OCI-LY1 (cell line): ENCODE measurements around the gene ICOSLG.
"Not testable (repeated sequence)": the region's sequence is repeated elsewhere in the genome, so short reads cannot be mapped to it uniquely, and the experiment has no call there.

Experiments
- H2AFZ ChIP-seq: fragments of 200-600 bp; sonication (generic), shearing (Covaris generic); 2 replicates; pipeline ENCODE4 v1.6.0; 2014; ENCODE audit warnings: antibody characterized with exemption, mild to moderate bottlenecking, low read length
- H3F3A ChIP-seq: fragments of 200-600 bp; sonication (generic), shearing (Covaris generic); 2 replicates; pipeline ENCODE4 v1.6.0; 2014; ENCODE audit warnings: mild to moderate bottlenecking, antibody characterized with exemption, low read length, moderate library complexity; ENCODE audit not compliant: insufficient read depth
- H3K27ac ChIP-seq: fragments of 200-600 bp; sonication (generic); 2 replicates; pipeline ENCODE4 v1.5.1; 2014; ENCODE audit warnings: low read length, mixed run types, mild to moderate bottlenecking, low read depth; ENCODE audit not compliant: poor library complexity, severe bottlenecking
- H3K27me3 ChIP-seq: fragments of 200-600 bp; sonication (generic); 2 replicates; pipeline ENCODE4 v1.6.0; 2014; ENCODE audit warnings: antibody characterized with exemption, mild to moderate bottlenecking, low read length, moderate library complexity; ENCODE audit not compliant: insufficient read depth
- H3K36me3 ChIP-seq: fragments of 200-600 bp; sonication (generic); 2 replicates; pipeline ENCODE4 v1.6.1; 2014; ENCODE audit warnings: mild to moderate bottlenecking, antibody characterized with exemption, low read length, moderate library complexity, mixed read lengths; ENCODE audit not compliant: insufficient read depth
- H3K4me1 ChIP-seq: fragments of 200-600 bp; sonication (generic); 2 replicates; pipeline ENCODE4 v1.5.1; 2014; ENCODE audit warnings: mild to moderate bottlenecking, low read length, moderate library complexity; ENCODE audit not compliant: insufficient read depth, severe bottlenecking
- H3K4me2 ChIP-seq: fragments of 200-600 bp; sonication (generic), shearing (Covaris generic); 2 replicates; pipeline ENCODE4 v1.6.1; 2014; ENCODE audit warnings: low read length
- H3K4me3 ChIP-seq: fragments of 200-600 bp; sonication (generic); 2 replicates; pipeline ENCODE4 v1.5.1; 2014; ENCODE audit warnings: low read length, low read depth, mild to moderate bottlenecking, mixed read lengths; ENCODE audit not compliant: poor library complexity, severe bottlenecking
- H3K79me2 ChIP-seq: fragments of 200-600 bp; shearing (Covaris generic); 2 replicates; pipeline ENCODE4 v1.6.1; 2016; ENCODE audit warnings: mixed run types, low read length, mixed read lengths; ENCODE audit not compliant: insufficient read depth
- H3K9ac ChIP-seq: fragments of 200-600 bp; sonication (generic), shearing (Covaris generic); 2 replicates; pipeline ENCODE4 v1.6.1; 2014; ENCODE audit warnings: mild to moderate bottlenecking, low read length, mixed read lengths
- H3K9me2 ChIP-seq: fragments of 200-600 bp; sonication (generic), shearing (Covaris generic); 2 replicates; pipeline ENCODE4 v1.6.1; 2014; ENCODE audit warnings: low read depth, mild to moderate bottlenecking, low read length, mixed read lengths
- H3K9me3 ChIP-seq: fragments of 200-600 bp; shearing (Covaris generic); 2 replicates; pipeline ENCODE4 v1.6.1; 2014; ENCODE audit warnings: low read length, mixed read lengths
- H4K20me1 ChIP-seq: fragments of 200-600 bp; sonication (generic), shearing (Covaris generic); 2 replicates; pipeline ENCODE4 v1.6.0; 2016; ENCODE audit warnings: mild to moderate bottlenecking, low read length; ENCODE audit not compliant: insufficient read depth
- EZH2 ChIP-seq: fragments of 200-600 bp; sonication (generic), shearing (Covaris generic); IDR thresholded peaks from 2 replicates; pipeline ENCODE4 v1.8.0; 2017; ENCODE audit warnings: borderline replicate concordance, mixed run types, mild to moderate bottlenecking, antibody characterized with exemption, low read length, moderate library complexity, mixed read lengths
- TF ChIP-seq, protein P1 (sequence below): fragments of 200-600 bp; sonication (generic), shearing (Covaris generic); IDR thresholded peaks from 2 replicates; pipeline ENCODE4 v1.5.1; 2017; ENCODE audit warnings: mild to moderate bottlenecking, antibody characterized with exemption, low read length, moderate library complexity, mixed read lengths

ICOSLG gene

DNA sequence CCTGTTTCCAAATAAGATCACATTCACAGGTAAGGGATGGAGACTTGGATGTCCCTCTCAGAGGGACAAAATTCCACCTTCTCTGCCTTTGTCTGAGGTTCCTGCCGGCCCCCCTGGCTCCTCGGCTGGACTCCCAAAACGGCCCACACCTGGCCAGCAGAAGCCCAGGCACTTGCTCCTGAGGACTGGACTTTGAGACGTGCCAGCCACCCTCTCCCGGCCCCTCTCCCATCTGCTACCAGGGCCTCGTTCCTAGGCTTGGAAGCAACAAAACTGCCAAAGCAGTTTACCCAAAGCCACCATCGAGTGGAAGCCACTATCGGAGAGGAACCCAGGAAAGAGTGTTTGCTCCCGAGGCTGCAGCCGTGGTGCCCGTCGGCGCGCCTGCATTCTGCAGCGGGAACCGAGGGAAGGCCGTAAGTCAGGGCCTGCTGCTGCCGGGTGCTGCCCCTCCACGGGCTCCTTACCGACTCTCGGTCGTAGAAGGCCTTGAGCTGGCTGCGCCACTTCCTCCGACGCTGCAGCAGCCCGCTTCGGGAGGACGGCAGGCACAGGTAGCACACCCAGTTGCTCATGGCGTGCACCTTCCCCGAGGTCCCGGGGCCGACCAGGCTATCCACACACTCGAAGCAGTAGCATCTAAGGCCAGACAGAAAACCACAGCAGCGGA is 17.4 kb upstream of the ICOSLG start:
- H3K4me2 ChIP-seq: no peak overlapping the region
- no peaks in the 10 kb centered on the region for H3K36me3 ChIP-seq
- H3K9me3 ChIP-seq: no peaks in the 10 kb centered on the region
- H3K4me3 ChIP-seq: no peak overlapping the region
- TF ChIP-seq, protein P1, sequence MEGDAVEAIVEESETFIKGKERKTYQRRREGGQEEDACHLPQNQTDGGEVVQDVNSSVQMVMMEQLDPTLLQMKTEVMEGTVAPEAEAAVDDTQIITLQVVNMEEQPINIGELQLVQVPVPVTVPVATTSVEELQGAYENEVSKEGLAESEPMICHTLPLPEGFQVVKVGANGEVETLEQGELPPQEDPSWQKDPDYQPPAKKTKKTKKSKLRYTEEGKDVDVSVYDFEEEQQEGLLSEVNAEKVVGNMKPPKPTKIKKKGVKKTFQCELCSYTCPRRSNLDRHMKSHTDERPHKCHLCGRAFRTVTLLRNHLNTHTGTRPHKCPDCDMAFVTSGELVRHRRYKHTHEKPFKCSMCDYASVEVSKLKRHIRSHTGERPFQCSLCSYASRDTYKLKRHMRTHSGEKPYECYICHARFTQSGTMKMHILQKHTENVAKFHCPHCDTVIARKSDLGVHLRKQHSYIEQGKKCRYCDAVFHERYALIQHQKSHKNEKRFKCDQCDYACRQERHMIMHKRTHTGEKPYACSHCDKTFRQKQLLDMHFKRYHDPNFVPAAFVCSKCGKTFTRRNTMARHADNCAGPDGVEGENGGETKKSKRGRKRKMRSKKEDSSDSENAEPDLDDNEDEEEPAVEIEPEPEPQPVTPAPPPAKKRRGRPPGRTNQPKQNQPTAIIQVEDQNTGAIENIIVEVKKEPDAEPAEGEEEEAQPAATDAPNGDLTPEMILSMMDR: no peak
- no peak for TF ChIP-seq EZH2
- H3K27me3 ChIP-seq: peaks cover 17% of the 10 kb centered on the region
- no peak overlapping the region for H3K9ac ChIP-seq
- H3F3A ChIP-seq: no peaks in the 10 kb centered on the region
- no peaks in the 10 kb centered on the region for H4K20me1 ChIP-seq
- no peak overlapping the region for H3K27ac ChIP-seq
- no peaks in the 10 kb centered on the region for H3K4me1 ChIP-seq
- H3K79me2 ChIP-seq: no peaks in the 10 kb centered on the region
- H2AFZ ChIP-seq: no peak overlapping the region
- no peaks in the 10 kb centered on the region for H3K9me2 ChIP-seq

DNA sequence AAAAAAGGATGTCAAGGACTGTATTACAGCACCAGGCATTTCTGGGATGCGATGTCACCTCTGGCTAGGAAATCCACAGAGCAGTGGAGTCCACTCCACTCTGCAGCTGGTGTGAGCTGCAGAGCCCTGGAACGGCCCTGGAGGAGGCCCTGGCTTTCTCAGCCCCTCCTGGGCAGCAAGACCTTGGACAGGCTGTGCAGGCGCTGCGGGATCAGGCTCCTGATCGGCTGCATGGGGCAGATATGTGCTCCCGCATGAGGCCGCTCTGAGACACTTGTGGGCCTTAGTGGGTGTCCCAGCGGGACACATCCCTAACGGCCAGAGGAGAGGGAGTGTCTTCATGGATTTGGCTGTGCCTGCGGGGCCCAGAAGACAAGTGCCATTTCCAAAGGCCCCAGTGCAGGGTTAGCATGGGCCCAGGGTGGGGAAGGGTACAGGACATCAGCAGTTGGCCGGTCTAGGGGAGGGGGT is 14.8 kb upstream of the ICOSLG start:
- TF ChIP-seq, protein P1: no peak
- TF ChIP-seq EZH2: no peak
- H3K4me1 ChIP-seq: no peaks in the 10 kb centered on the region
- H3K36me3 ChIP-seq: no peaks in the 10 kb centered on the region
- peaks cover 17% of the 10 kb centered on the region for H3K27me3 ChIP-seq
- no peak overlapping the region for H2AFZ ChIP-seq
- no peaks in the 10 kb centered on the region for H4K20me1 ChIP-seq
- no peaks in the 10 kb centered on the region for H3K9me2 ChIP-seq
- no peaks in the 10 kb centered on the region for H3K9me3 ChIP-seq
- H3F3A ChIP-seq: no peaks in the 10 kb centered on the region
- H3K4me3 ChIP-seq: no peak overlapping the region
- H3K79me2 ChIP-seq: no peaks in the 10 kb centered on the region
- no peak overlapping the region for H3K9ac ChIP-seq
- no peak overlapping the region for H3K4me2 ChIP-seq
- no peak overlapping the region for H3K27ac ChIP-seq

DNA sequence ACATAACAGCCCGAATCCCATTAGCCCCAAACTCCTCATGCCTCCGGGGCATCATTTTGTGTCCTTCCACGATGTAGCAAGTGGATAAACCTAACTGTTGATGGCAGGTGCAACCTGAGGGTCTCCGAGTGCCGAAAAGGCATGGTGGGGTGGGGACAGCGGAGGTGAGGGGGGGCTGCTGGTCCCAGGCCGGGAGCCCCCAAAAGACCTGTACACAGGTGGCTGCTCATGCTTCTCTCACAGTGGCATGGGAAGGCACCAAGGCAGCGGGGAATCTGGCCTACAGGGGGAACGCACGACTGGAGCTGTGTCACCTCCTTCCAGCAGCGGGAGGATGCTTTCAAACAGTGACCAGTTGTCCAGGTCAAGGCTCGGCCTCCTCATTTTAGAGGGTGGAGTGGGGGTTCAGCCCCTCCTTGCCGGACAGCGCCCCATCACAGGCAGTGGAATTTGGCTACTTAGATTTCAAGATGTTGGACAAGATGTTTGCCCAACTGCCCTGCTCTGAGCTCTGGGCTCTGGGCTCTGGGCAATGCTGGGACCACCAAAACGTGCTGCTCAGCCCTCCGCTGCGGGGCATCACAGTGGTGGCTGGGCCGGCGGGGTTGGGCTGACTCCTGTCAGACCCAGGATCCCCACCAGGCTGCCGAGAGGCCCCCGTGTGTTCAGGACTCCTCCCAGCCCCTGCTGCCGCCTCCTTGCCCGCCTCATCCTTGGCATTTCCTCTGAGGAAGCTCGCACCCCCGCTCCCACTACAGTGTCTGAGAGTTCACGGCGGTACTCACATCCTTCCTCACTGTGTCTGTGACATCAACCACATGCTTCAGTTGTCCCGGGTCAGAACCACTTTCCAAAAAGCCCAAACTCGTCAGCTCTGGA is 13.3 kb upstream of the ICOSLG start:
- Histone ChIP-seq H3K79me2 (no peaks in the 10 kb centered on the region), H4K20me1 (no peaks in the 10 kb centered on the region), H3K9me3 (no peaks in the 10 kb centered on the region), H3K27ac (no peak overlapping the region), H3K4me3 (no peak overlapping the region), H2AFZ (no peak overlapping the region), H3K4me2 (no peak overlapping the region), H3K36me3 (no peaks in the 10 kb centered on the region), H3K9ac (no peak overlapping the region), H3K4me1 (no peaks in the 10 kb centered on the region), H3K9me2 (no peaks in the 10 kb centered on the region), H3F3A (no peaks in the 10 kb centered on the region), H3K27me3 (peaks cover 10% of the 10 kb centered on the region)
- no peak for TF ChIP-seq EZH2
- TF ChIP-seq, protein P1: no peak

DNA sequence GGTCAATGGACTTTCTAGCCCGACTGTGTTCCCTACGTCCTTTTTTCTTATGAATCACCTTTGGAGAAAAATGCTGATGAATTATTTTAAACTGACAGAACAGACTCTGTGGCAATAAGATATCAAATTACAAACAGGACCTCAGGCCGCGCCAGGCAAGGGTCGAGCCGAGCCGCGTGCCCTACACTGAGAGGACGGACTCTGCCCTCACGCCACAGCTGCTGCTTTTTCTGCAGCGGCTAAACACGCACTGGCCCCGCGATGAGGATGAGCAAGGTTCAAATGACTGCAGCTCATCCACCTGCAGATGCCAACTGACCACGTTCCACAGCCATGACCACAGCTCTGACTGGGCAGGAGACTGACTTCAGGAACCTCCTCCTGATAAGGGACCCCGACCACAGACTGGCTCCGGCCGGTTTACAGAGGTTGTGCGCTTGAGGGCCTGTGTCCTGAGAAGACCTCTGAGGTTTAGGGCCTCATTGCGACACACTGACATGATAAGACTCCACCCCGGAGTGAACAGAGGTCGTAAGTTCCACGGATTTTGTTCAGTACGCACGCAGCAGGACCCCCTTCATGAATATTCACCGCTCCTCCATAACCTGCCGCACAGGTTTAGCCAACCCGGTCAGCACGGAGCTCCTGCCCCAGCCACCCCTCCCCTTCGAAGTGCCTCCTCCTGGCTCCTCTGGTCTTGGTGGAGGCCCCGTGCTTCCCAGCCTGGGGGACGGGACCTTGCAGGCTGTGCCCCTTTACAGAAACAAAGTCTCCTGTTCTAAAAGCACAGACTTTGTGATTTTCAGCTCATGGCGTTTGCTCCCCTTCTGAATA is 8.7 kb upstream of the ICOSLG start:
- H2AFZ ChIP-seq, H3K4me2 ChIP-seq, H3K27me3 ChIP-seq, H3K9me3 ChIP-seq, H3K4me3 ChIP-seq, H3K79me2 ChIP-seq, H4K20me1 ChIP-seq, H3K27ac ChIP-seq, H3K4me1 ChIP-seq, H3F3A ChIP-seq, H3K36me3 ChIP-seq, H3K9me2 ChIP-seq, H3K9ac ChIP-seq: not testable (repeated sequence)

DNA sequence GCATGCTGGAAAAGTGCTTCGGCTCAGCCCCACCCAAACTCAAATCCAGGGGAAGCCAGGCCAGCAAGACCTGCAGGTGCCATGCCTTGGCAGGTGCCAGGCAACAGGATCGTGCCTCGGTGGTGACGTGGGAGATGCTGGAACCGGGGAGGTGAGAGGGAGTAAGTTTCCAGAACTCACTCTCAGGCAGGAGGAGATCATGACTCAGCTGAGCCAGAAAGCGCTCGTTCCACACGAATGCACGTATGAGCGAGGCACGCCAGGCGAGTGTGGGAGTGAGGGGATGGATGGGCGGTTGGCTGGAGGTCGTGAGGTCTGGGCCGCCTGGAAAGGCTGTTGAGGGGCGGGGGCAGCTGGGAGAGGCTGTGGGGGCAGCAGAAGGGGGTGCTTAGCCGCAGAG is 7.2 kb upstream of the ICOSLG start:
- H3K9ac ChIP-seq, H3K4me3 ChIP-seq, H3K4me1 ChIP-seq, H3K9me3 ChIP-seq, H3F3A ChIP-seq, H4K20me1 ChIP-seq, H3K27me3 ChIP-seq, H3K27ac ChIP-seq, H3K79me2 ChIP-seq, H2AFZ ChIP-seq, H3K36me3 ChIP-seq, H3K4me2 ChIP-seq, H3K9me2 ChIP-seq: not testable (repeated sequence)
